Stimulated activated CD8-positive, alpha-beta memory T cell treated with anti-CD3 and anti-CD28 coated beads, Interleukin-7, amount 100 ng/mL, for 1 hour (primary cell): Measurements from ENCODE around the gene IFNAR1.
"Not testable (repeated sequence)": the region's sequence is repeated elsewhere in the genome, so short reads cannot be mapped to it uniquely, and the experiment has no call there.

Experiments used
- DNase-seq, 2 donors: peaks; one replicate each; pipeline ENCODE4 v3.0.0-alpha.2; 2020; ENCODE audit warnings: low read depth in 2 of 2

Gene IFNAR1

DNA sequence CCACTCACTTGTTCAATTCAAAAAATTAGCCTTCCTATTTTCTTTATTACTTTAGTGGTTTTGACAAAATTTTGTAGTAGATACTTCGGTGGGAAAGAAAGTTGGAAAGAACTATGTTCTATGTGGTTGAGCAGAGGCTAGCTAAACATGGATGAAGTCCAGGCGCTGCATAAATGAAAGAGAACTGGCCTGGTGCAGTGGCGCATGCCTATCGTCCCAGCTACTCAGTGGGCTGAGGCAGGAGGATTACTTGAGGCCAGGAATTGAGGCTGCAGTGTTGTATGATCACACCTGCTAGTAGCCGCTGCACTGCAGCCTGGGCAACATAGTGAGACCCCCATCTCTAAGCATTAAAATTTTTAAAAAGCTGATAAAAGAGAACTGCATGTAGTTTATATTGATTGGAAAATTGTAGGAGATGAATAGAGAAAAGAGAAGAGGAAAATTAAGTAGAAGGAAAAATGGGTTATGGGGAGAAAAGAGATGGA is 21.0 kb downstream of the IFNAR1 start:
- DNase-seq: no peak

DNA sequence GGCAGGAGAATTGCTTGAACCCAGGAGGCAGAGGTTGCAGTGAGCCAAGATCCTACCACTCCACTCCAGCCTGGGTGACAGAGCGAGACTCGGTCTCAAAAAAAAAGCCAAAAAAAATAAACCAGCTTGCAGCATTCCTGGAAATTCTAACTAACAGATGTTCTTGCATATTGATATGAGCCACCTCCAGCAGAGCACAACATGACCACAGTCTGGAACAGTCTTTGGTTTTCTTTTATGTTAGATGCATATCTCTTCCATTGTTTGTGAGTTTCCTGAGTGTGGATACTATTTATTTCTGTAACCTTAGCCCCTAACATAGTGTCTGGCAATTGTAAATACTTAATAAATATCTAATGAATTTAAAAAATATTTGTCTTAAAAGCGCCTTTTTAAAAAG is 23.9 kb downstream of the IFNAR1 start:
- DNase-seq: no peak

DNA sequence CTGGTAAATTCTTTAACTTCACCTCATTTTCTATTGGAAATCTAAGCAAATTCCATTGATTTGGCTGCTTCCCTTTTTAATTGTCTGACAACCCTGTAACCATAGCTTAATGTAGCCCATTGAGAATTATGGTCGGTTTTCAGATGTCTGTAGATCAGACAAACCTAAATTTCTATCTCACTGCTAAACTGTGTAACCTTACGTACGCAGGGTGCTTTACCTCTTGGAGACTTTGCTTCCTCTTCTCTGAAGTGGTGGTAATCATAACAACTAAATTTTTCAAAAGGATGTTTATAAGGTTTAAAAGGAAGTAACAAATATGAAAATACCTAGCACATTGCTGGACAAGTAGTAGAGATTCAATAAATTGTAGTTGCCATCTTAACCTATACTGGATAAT is 25.9 kb downstream of the IFNAR1 start:
- DNase-seq: no peak

DNA sequence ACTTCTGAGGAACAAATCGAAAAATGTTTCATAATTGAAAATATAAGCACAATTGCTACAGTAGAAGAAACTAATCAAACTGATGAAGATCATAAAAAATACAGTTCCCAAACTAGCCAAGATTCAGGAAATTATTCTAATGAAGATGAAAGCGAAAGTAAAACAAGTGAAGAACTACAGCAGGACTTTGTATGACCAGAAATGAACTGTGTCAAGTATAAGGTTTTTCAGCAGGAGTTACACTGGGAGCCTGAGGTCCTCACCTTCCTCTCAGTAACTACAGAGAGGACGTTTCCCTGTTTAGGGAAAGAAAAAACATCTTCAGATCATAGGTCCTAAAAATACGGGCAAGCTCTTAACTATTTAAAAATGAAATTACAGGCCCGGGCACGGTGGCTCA is 30.6 kb downstream of the IFNAR1 start:
- no peak for DNase-seq

DNA sequence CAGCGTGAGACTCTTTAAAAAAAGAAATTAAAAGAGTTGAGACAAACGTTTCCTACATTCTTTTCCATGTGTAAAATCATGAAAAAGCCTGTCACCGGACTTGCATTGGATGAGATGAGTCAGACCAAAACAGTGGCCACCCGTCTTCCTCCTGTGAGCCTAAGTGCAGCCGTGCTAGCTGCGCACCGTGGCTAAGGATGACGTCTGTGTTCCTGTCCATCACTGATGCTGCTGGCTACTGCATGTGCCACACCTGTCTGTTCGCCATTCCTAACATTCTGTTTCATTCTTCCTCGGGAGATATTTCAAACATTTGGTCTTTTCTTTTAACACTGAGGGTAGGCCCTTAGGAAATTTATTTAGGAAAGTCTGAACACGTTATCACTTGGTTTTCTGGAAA is 31.2 kb downstream of the IFNAR1 start:
- DNase-seq: no peak

DNA sequence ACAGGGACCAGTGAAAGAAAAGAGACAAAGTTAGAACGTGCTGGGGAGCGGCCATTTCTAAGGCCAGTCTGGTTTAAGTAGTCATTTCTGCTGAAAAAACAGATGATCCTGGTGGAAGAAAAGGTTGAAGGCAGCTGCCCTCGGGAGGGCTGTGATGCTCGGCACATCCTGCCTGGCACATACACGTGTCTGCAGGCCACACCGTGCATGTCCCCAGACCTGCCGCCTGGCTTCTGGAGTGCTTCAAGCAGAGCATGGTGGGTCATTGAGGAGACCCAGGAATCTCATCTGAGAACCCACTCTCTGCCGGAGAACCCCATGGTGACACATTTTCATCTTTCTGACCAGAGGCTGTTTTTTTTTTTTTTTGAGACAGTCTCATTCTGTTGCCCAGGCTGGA is 32.4 kb downstream of the IFNAR1 start:
- DNase-seq: no peak

DNA sequence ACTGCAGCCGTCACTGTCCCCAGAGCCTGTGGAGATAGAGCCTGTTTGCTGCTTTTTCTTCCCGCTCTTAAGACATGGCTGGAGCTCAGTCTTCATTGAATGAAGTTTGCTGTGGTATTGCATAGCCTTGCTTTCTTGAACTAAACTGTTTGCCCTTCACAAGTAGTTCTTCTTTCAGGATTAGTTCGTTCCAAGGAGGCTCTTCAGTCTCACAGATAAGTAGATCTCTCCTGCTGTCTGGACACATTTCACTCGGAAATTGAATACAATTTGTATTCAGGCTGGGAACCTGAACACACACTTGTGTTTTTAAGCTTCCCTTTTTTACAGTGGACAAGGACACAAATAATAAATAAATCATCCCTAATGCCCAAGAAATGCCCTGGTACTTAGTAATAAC is 34.7 kb downstream of the IFNAR1 start:
- DNase-seq: no peak

DNA sequence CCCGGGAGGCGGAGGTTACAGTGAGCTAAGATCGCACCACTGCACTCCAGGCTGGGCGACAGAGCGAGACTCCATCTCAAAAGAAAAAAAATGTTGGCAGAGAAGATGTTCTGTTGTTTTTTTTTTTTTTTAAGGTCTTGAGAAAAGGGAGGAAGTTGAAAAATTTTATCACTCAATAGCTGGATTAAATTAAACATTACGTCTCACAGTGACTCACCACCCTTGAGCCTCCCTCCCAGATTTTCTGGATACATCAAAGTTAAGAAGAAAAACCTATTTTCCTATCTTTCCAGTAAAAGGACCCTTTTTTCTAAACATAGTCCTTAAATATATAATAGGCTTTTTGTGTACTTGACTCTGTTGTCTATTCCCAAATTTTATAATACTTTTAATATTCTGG is 35.5 kb downstream of the IFNAR1 start:
- no peak for DNase-seq

DNA sequence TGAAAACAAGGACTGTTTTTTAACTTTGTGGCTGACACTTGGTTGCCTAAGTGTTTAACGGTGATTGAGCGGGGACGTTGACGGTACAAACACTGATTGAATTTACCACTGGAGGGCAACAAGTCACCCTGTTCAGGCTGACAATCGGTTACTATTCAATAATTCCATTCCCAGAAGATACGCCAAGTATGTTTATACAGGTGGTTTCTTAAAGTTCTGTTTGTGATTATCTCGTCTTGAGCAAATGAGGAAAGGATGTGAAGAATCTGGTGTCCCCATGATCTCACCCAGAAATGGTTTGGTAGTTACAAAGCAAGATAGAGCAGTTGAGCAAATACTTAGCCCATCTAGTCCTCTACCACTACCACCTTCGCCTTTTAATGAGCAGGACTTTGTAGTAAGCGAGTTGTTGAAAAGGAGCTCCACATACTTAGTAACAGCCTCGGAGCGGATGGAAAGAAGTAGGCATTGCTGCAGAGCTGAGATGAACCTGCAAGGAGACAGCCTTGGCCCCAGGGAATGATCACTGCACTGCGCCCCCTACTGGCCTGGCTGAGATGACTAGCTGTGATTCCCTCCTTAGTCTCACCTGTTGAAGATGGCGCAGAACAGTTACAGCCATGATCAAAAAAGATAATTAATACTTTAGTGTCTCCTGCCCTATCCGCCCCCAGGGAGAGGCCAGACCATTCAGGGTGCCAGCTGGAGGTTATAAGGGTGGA is 36.3 kb downstream of the IFNAR1 start:
- DNase-seq: peak; percentile 65 to 85

DNA sequence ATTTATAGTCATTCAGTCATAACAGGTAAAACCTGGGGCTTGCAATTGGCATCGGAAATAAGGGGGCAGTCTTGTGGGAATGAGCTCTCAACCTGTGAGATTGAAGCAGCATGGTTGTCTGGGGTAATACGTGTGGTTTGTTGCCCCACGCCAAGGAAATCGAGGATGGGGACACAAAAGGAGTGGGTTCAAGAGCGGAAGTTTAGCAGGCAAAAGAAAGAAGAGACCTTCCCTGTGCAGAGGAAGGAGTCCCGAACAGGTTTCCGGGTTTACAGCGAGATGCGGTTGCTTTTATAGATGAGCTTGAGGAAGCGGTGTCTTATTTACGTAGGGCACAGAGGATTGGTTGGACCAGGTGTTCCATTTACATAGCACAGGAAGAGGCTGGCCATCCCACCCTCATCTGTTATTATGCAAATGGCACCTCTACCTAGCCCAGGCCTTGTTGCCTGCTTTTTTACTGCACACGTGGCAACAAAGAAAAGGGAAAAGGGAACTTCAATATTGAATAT is 37.3 kb downstream of the IFNAR1 start:
- peak; percentile 19 to 20 for DNase-seq

DNA sequence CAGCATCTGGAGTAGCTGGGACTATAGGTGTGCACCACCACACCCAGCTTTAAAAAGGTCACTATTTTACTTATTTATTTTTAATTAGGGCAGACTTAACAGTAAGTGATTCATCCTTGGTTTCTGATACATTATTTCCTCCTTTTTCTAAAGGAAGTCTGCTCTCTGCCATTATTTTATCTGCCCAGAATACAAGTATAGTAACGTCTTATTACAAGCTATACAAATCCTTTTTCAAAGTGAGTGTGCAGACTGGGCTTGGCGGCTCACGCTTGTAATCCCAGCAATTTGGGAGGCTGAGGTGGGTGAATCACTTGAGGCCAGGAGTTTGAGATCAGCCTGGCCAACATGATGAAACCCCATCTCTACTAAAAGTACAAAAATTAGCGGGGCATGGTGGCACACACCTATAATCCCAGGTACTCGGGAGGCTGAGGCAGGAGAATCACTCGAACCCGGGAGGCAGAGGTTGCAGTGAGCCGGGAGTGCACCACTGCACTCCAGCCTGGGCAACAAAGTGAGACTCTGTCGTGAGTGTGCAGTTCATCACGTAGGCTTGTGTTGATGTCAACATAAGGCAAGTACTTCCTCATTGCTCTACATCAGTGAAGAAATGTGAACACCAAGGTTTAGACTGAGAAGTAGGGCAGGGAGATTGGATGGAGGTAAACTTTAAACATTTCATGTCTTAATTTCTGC is 39.3 kb downstream of the IFNAR1 start:
- not testable (repeated sequence) for DNase-seq

DNA sequence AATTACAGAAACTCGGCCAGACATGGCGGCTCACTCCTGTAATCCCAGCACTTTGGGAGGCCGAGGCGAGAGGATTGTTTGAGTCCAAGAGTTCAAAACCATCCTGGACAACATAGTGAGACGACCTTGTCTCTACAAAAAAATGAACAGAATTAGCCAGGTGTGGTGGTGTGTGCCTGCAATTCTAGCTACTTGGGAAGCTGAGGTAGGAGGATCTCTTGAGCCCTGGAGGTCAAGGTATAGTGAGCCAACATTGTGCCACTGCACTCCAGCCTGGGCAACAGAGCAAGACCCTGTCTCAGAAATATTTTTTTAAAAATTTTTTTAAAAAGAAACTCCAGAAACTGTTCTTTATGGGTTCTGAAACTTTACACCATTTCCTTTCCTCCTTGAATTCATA is 40.1 kb downstream of the IFNAR1 start:
- DNase-seq: no peak

DNA sequence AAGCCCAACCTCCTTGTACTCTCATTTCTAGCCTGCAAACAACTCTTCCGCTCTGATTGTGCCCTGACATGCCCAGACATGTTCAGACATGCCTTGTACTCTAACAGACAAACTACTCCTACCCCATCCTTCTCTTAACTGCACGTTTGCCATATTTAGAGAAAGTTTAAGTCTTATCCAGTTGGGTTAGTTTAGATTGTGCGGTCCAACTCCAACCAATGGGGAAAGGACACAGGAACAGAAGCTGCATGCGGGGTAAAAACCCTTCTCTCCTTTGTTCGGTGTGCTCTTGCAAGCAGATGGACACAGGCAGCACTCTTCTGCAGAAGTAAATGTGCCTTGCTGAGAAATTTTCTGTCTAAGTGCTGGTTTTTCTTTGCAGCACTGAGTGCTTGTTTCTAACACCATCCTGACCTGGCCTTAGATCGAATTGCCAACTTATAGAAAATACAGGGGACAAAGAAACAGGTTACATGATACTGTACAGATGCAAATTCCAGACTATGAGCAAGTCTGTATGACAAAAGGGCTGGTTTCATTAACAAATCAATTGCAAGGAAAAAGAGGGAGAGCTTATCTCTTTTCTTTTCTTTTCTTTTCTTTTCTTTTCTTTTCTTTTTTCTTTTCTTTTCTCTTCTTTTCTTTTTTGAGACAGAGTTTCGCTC is 42.7 kb downstream of the IFNAR1 start:
- DNase-seq: no peak

DNA sequence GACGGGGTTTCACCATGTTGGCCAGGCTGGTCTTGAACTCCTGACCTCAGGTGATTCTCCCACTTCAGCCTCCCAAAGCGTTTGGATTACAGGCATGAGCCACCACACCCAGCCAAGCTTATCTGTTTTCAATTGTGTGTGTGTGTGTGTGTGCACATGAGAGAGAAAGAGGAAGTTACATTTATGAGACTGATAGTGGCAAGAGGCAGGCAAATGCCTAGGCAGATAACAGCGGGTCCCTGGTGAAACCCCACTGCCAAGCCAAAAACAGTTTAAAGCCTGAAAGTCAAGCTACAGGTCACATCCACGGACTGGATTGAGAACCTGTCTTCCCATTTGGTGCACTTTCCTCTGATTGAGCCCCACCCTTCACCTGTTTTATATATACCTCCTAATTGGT is 43.4 kb downstream of the IFNAR1 start:
- DNase-seq: no peak

DNA sequence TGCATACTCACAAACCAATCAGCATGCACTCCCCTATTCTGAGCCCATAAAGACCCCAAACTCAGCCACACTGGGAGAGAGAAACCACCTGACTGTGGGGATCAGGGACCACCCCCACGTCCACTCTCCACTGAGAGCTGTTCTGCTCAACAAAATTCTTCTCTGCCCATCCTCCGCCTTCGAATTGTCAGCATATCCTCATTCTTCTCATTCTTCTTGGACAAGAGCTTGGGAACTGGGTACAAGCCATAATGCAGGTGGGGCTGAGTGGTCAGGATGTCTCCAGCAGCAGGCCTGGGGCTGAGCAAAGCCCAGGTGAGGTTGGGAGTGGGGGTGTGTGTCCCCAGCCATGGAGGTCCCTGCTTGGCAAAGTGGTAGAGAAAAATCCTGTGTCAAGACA is 43.8 kb downstream of the IFNAR1 start:
- DNase-seq: no peak

DNA sequence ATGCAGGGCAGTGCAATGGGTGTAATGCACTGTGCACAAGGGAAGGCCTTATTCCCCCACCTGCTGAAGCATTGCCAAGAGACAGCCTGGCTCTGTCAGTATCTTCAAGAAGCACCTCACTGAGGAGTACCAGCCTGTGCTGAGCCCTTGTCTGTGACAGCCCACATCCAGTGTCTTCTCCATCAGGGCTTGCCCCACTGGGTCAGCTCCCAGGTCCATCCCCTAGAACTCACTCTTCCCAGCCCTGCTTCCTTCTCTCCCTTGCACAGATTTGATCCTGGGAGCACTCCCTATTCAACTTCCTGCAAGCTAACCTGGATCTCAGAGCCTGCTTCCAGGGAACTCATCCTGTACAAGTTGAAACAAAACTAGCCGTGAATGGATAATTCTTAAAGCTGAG is 44.8 kb downstream of the IFNAR1 start:
- DNase-seq: no peak

DNA sequence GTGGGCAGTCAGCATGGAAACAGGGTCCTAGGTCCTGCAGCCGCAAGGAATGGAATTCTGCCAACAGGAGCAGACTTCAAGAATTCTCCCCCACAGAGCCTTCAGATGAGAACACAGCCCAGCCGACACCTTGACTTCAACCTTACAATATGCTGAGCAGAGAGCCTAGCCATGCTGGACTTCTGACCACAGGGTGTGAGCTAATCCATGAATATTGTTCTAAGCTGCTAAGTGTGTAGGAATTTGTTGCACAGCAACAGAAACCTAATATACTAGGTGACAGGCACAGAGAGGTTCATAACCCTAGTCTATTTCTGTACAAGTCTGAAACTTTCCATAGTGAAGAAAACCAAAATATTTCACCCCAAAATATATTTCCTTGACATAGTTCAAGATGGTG is 45.5 kb downstream of the IFNAR1 start:
- DNase-seq: no peak

DNA sequence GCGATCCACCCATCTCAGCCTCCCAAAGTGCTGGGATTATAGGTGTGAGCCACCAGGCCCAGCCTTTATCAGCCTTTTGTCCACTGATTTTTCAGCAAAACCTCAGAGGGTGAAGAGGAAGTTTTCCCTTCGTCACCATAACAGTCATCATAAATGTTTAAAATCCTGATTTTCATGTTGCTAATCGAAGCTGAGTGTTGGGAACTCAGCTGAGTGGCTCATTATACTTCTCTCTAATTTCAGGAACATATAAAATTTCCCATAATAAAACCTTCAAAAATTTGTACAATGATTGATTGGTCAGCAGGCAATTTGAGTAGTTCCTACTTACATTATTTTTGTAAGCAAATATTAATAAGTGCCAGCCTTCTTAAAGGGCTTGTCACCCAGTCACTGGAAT is 46.6 kb downstream of the IFNAR1 start:
- DNase-seq: no peak

DNA sequence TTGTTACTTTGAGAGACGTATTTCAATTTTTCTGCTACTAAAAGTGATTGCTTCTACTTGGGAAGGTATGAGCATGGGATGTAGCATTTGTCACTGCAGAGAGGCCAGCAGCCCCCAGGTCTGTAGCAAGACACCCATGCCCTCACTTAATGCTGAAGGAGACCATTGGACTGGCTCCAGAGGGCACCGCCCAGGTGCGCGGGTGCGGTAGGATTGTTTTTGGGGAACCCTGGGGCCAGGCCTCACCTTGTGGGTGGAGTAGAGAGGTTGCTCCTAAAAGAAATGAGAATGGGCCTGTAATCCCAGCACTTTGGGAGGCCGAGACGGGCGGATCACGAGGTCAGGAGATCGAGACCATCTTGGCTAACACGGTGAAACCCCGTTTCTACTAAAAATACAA is 47.8 kb downstream of the IFNAR1 start:
- DNase-seq: no peak

DNA sequence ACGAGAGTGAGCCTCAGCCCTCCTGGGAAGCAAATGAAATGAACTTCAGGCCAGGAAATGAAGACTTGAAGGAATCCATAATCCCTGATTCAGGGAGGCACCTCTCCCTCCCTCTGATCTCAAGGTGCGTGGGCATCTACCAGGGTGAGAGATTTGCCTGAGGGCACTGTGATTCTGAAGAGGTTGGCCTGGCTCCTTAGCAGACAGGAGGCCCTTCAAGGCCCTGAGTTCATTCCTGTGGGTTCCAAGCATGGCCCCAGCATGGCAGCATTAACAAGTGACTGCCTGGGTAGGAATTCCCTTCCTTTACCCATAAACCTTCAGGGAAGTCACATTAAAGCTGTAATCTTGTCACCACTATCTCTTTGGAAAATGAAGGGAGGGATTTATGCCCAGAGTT is 48.7 kb downstream of the IFNAR1 start:
- DNase-seq: no peak

DNA sequence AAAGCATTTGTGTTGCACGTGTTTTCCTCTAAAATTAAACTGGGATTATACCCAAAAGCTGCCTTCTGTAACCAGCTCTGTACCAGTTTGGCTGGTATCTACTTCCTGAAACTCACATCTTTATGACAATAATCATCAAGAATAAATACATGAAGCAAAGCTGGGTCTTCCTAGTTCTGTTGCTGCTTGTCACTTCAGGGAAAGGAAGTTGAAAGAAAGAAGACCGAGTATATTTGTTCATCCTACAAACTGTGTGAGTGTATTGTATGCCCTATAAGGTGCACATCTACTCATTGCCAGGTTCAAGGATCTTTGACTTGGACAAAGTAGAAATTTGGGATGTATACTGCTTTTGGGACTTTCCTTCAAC is 49.3 kb downstream of the IFNAR1 start:
- no peak for DNase-seq

DNA sequence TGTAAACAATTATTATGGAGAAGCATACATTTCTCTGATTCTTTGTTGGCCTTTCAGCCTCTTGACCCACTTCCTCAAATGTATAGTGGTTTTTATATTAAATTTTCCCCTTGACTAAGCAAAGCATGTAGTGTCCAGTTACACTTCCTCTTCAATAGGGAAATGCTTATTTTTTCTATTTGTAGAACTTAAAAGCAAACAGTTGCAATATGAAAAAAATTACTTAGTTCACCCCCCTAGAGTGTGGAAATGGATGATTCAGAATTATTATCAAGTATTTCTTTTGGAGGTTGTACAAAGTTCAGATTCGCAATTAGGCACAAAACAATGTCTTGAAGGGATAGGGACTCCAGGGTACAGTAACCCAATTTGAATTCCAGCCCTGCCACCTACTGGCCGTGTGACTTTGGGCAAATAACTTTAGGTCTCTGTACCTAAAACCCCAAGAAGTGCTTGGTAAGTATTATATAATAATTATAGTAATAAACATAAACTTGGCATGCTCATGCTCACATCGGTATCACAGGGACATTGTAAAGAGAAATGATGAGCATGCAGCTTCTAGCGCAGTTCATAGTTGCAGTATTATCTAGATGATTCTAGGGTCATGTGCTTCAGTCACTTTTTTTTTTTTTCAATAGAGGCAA is 49.8 kb downstream of the IFNAR1 start:
- peak in 1 of 2 donors; percentile 41 for DNase-seq
